Measurements from ENCODE around the gene UBR4.

The UBR4 gene

DNA sequence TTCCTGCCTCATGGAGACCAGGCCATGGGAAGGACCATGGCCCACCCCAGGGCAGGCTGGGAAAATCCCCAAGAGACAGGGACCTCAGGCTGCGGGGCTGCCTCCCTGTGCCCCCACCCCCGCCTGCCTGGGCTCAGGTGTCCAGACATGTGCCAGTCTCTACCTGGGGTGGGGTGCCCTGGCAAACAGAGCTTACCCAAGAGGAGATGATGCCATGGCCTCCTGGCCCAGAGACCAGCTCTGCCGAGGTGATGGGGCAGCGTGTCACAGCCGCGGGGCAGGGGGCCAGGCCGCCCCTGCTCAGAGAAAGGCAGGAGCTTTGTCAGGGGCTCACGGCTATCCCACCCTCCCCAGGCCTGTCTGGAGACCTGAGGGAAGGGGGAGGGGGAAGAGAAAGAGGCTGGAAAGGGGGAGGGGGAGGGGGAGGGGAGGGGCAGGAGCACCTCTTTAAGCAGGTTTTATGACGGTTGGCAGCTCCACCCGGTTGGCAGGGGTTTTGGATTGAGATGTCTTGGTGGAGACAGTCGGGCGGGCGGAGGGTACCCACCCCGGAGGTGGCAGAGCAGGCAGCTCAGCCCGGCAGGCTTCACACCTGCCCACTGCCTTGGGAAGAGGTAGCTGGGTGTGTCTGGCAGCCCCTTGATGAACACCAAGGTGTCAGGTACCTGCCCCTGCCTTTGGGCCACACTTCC is 152.1 kb downstream of the UBR4 start:
- no peak for DNase-seq (ENCODE audit: low read depth in 3 of 3)

DNA sequence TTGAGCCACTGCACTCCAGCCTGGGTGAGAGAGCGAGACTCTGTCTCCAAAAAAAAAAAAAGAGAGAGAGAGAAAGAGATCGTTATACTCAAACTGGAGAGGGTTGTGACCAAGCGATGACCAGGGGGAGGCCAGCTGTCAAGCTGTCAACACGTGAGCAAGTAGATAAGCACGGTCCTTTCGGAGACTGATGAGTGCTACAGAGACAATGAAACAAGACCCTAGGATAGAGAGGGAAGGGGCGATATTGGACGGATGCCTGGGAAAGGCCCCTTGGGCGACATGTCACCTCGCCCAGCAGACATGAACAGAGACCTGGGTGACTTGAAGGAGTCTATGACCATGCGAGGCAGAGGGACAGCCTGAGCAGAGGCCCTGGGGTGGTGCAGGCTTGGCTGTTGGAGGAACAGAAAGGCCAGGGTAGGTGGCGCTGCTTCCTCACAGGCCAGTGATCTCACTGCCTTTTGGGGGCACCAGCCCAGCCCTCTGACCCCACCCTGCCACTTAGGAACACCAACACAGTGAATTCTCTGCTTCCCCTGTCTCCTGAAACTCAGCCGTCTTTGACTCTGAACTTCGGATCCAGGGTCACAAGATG is 152.8 kb downstream of the UBR4 start:
- no peak for DNase-seq (ENCODE audit: low read depth in 3 of 3)

DNA sequence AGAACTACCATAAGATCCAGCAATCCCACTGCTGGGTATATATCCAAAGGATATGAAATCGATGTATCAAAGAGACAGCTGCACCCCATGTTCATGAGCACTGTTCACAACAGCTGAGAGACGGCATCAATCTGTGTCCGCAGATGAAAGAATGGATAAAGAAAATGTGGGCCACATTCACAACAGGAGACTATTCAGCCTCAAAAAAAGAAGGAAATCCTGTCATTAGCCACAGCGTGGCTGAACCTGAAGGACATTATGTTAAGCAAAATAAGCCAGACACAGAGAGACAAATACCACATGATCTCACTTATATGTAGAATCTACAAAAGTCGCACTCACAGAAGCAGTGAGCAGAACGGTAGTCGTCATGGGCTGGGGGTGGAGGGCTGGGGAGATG is 154.4 kb downstream of the UBR4 start:
- DNase-seq (ENCODE audit: low read depth in 3 of 3), result no peak

DNA sequence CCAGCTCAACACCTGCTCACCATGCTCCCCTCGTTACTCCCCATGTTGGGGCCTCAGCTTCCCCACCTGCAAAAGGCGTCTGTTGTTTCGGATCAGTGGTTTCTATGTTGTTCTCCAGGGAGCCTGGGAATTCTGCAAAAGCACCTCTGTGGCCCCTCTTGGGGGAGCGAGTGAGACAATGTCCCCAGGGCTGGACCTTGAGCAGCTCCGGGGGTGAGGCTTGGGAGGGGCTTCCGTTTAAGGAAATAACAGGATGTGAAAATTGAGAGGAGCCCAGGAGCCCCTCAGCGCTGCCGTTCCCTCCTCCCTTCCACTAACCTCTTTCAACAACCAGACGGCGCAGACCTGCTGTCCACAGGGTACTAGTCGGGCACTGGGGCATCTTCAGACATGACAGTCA is 155.1 kb downstream of the UBR4 start:
- no peak for DNase-seq (ENCODE audit: low read depth in 3 of 3)

DNA sequence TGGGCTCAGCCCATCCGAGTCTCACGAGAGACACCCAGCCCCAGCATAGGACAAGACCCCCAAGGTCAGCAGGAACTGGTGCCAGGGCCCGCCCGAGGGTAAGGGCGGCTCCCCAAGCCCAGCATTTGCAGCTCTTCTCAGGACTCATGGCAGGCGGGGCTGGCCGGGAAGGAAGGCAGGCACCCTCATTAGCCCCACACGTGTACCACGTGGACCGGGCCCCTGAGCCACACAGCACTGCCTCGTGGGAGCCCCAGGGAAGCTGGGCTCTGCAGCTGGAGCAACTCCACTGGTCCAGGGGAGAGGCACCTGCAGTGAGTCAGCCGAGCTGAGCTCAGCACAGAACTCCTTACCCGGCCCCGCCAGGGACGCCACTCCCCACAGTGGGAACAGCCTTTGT is 155.8 kb downstream of the UBR4 start:
- no peak for DNase-seq (ENCODE audit: low read depth in 3 of 3)

DNA sequence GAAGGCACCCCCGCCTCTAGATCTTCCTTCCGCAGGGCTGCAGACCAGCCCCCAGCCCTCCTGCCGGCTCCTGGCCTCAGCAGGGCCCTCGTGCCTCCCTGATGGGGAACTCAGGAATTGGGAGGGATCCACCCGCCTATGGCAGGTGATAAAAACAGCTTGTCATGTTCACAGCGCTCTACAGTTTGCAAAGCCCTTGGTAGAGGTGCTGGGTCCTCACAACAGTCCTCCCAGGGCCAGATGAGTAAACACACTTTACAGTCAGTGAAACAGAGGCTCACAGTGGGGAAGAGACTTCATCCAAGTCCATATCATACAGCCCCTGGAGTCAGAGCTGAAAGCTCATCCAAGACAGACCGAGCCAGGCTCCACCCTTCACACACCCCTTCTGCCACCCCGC is 156.6 kb downstream of the UBR4 start:
- no peak for DNase-seq (ENCODE audit: low read depth in 3 of 3)

DNA sequence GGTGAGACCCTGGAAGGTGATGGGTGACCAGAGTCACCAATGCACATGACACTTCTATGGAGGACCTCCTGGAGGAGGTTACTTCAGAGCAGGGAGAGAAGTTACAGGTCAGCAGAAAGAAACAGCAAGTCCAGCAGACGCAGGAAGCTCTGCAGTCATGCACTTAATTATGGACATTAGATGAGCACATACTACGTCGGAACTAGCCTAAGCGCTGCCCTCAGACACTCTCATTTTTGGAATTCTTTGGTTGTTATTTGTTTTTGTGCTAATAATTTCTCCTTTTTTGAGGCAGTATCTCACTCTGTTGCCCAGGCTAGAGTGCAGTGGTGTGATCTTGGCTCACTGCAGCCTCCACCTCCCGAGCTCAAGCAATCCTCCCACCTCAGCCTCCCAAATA is 160.3 kb downstream of the UBR4 start:
- no peak for DNase-seq (ENCODE audit: low read depth in 3 of 3)

DNA sequence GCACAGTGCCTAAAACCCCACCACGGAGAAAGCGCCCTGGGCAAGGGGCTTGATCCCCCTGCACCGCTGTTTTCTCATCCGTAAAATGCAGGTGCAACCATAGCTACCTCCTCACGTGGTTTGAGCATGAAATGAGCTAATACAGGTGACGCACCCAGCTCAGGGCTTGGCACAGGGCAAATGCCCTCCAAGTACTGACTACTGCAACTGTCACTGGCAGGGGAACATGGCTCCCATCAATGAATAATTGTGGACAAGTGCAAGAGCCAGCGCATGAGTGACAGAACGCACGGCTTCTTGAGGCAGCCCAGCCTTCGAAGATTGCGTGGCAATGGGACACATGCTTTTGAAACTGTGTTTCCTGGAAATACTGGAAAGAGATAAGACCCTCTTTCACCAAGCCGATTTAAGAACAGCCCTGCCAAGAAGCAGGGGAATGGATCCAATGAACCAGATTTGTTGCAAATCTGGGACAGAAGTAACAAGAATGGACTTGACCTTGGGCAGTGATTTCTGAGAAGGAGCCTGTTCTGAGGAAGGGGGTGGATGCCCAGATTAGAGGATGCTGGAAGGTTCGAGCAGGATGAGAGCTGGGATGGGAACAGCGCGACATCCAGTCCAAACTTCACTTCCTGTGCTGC is 160.8 kb downstream of the UBR4 start:
- no peak for DNase-seq (ENCODE audit: low read depth in 3 of 3)

DNA sequence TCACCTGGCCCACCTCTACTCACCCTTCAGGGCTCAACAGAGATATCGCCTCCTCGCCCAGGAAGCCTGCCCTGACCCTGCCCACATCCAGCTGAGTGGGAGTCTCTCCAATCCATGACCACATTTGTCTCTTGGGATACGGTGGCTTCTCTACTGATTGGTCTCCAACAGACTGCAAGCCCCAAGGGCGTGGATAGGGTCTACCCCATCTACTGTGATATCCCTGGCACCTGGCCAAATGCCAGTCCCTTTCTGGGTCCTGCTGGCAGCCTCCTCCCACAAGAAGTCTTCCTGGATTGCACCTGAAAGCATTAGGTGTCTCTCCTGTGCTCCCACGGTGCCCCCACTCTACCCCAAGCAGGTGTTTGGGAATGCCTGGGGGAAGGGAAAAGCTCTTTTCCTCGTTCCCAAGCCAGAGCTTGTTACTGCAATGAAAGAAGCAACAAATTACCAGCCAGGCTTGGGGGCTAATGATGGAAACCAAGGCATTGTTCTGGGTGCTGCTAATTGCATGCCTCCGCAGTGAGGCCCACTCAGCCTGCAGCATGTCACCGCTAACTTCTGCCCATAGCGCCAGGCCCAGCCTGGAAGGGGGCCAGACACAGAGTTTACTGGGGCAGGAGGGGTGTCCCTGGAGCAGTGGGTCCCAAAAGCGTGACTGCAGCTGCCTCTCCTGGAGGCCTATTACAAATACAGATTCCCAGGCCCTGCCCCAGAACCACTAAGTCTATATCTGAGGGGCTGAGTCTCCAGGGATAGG is 162.9 kb downstream of the UBR4 start:
- no peak for DNase-seq (ENCODE audit: low read depth in 3 of 3)

DNA sequence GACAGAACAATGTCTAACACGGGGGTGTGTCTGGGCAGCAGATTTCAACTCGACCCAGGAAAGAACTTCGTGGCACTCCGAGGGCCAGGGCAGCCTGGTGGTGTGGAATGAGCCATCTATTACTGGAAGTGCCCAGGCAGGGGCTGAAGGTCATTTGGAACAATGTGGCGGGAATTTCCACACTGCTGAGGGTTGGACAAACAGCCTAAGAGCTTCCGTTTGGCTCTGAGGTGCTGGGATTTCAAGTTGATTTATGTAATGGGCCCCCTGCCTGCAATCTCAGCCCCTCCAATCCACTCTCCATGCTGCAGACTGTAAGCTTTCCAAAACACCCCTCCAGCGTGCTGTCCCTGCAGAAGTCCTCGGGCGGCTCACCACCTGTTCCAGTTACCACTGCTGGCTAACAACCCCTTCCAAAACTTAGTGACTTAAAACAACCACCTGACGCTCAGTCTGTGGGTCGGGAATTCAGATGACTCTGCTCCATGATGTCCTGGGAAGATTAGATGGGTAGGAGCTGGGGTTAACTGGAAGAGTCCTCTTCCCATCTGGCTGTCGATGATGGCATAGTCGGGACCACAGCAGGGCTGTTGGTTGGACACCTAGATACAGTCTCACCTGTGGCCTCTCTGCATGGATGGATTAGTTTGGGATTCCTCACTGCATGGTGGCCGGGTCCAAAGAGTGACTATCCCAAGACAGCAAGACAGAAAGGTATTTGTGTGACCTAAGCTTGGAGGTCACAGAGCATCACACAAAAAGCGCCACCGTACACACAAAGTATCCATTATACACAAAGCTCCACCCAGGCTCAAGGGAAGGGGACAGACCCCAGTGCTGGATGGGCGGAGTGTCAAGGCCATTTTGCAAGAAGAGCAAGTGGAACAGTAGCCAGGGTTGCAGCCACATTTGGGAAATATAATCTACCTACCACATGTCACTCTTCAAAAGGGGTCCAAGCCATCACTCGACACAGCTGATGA is 163.9 kb downstream of the UBR4 start:
- DNase-seq (ENCODE audit: low read depth in 3 of 3), result no peak

DNA sequence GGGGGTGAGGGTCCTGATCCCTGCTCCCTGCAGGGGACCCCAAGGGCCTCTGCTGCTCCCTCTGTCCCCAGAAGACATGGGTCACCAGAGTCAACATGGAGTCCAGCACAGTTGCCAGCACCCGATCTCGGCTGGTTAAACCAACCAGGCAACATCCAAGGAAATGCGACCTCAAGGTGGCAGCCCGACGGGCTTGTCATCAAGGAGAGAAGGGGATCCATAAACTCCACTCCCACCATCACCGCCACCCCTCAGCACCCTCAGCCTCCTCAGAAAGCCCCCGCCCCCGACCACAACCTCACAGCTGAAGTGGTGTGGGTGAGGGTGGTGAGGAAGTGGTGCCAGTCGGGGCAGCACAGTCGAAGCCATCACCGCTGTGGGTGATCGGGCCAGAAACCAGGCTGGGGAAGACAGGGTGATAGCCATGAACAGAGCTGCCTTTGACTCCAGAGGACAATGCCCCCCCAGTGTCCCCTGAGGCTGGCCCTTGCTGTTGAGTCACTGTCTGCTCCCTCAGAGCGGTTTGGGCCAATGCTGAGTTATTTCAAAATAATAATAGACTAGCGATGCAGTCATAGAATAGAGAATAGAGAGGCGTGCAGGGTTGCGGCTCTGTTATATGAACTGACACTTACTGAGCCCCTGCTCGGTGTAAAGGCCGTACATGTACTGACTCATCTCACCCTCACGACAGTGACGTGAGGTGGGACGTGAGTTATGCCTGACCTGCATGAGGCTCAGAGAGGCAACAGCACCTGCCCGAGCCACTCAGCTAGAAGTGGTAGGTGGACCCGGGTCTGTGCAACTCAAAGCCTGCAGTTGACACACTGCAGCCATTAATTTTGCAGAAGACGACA is 164.9 kb downstream of the UBR4 start:
- DNase-seq (ENCODE audit: low read depth in 3 of 3), result no peak

DNA sequence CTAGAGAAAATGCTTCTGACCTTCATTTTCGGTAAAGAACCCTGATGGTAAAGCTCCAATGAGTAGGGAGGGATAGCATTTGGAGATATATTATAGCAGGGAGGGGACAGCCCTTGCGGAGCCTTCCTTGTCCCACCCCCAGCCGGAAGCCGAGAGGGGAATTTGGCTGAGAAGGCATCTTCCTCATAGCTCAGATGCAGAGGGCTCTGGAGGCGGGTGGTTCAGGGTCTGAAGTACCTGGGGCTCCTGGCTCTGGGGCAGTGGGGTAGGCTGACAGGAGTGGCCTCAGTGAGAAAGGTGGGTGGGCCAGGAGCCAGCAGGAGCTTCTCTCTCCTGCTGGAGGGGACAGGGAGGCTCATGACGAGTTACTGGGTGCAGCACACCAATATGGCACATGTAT is 165.6 kb downstream of the UBR4 start:
- no peak for DNase-seq (ENCODE audit: low read depth in 3 of 3)

DNA sequence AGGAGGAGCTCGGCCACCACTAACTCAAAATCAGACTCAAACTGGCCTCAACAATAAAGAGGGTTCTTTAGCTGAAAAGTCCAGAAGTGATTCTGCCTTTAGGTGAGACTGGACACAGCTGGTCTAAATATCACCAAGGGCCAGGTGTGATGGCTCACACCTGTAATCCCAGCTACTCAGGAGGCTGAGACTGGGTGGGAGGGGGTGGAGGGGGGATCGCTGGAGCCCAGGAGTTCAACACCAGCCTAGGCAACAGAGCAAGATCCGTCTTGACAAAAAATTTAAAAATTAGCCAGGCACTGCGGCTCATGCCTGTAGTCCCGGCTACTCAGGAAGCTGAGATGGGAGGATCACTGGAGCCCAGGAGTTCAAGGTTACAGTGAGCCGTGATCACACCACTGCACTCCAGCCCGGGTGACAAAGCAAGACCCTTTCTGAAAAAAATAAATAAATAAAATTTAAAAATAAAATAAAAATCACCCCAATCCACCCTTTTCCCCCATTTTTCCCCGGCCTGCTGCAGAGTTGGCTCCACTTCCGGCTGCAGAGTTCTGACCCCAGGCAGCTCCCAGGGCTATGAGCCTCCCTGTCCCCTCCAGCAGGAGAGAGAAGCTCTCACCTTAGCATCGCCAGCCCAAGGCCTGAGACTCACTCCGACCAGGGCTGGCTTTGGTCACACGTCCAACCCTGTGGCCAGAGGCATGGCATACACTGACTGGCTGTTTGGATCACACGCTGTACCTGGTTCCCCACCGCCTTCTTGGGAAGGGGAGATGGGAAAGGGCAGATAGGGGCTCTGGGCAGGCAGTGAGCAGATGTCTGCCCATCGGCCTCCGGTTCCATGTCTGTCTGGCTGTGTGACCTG is 166.3 kb downstream of the UBR4 start:
- DNase-seq (ENCODE audit: low read depth in 3 of 3), result no peak

DNA sequence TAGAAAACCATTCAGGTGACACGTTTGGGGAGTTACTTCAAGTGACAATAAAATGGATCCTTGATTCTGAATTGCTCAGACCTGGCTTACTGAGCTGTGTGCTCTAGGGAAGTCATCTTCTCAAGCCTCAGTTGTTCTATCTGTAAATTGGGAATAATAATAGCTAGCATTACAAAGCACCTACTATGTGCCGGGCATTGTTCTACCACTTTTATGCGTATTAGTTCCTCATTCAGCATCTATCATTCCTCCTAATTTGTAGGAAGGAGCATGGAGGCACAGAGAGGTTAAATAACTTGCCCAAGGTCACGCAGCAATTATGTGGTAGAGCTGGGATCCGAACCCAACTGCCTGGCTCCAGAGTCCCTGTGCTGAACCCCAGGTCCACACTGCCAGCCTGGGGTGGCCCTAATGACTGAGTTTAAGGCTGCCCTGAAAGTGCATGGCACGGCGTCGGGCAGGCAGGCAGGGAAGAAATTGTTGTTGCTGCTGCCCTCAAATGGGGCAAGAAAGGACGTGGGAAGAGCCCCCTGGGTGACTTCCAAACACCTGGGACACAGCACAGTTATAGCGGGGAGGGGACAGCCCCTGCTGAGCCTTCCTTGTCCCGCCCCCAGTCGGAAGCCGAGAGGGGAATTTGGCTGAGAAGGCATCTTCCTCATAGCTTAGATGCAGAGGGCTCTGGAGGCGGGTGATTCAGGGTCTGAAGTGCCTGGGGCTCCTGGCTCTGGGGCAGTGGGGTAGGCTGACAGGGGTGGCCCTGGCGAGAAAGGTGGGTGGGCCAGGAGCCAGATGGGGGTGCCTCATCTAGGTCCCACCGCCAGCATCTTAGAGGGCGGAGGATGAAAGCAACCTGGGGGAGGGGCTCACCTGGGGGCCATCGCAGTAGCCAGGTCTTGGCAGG is 167.1 kb downstream of the UBR4 start:
- no peak for DNase-seq (ENCODE audit: low read depth in 3 of 3)

DNA sequence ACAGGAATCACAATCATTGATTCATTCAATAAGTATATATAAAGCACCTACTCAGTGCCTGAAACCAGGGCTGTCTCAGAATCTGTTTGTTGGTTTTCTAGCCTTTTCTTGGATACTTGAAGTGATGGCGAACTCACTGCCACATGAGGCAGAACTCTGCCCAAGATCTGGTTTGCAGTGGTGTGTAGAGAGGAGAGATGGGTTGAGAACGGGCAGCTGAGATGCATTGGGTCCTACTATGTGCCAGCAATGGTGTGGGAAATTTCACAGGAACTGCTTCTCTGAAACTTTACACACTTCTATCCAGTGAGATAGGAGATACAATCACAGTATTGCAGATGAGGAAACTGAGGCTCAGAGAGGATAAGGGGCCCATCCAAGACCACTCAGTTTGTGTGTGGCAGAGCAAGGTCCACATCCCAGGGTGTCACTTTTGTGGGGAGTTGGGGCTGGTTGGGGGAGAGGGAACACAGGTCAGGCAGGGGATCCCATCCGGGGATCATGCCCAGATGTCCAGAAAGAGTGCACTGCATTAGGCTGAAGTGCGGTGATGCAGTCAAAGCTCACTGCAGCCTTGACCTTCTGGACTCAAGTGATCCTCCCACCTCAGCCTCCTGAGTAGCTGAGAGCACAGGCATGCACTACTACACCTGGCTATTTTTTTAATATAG is 169.9 kb downstream of the UBR4 start:
- DNase-seq (ENCODE audit: low read depth in 3 of 3), result no peak

DNA sequence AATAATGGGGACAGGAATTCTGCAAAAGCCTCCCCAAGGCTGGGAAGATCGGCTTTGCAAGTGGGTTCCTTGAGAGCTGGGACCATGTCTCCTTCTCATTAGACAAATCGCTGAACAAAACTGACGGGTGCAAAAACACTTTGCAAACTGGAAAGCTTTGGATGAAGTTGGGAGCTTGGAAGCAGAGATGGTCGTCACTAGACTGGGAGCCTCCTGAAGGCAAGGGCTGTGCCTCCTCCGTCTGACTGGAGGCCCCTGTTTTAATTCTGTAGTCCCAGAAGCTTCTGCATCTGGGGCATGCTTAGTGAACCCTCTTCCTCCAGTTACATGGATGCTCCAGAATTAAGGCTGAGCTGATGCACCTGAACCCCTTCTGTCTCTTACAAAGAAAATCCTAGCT is 171.3 kb downstream of the UBR4 start:
- DNase-seq (ENCODE audit: low read depth in 3 of 3), result no peak

DNA sequence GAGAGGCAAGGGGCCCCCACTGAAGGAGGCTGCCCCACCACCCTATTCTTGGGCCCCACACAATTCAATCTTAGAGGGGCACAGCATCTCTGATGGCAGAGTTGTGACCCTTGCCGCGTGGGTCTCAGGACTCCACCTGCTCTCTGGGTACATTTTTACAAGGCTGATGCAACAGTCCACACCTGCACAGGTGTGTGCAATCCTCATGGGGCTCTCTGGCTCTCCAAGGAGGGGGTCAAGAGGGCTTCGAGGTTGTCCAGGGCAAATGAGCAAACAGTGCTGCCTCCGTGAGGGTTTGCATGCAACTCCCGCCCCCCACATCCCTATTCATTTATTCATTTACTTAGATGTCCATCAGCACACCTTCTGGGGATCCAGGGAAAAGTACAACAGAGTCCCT is 172.0 kb downstream of the UBR4 start:
- DNase-seq (ENCODE audit: low read depth in 3 of 3), result no peak

DNA sequence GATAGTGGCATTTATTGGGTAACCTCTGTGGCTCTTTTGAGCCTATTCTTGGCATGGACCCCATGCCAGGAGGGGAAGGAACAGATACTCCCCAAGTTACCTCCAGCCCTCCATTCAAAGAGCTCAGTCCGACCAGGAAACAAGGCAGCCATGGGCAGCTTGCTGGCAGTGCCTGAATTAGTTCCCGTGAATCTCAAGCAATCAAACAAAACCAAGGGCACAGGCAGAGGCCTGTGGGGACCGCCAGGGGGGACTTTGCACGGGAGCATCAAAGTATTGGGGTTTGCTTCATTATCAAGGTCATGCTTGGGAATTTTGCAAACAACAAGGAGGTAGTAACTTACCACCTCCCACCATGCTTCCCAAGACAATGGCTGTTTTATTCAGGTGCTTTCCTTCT is 172.4 kb downstream of the UBR4 start:
- no peak for DNase-seq (ENCODE audit: low read depth in 3 of 3)
